Measurements from ENCODE around the gene ERICH6B. TPM values are rescaled to one million over a fixed set of nuclear protein-coding genes. Genes with fewer than 3 reads are reported as not detected.

Gene ERICH6B
- total RNA-seq, 1 experiment from 2014 or later, result not detected

DNA sequence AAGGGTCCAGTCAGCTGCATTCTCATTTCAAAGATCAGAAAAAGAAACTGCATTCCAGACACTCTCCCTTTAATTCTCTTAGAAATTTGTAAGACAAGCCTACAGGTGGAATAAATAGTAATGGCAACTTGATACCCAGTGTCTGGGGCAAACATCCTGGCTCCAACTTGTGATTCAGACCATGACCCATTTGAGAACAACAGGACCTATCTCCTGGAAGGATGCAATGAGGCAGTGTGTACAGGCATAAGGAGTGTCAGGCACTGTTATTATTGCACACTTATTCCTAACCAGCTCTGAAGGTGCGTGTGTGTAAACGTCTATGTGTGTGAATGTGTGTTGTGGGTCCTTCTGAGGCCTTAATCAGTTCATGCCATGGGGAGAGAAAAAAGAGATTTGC is 13.9 kb downstream of the ERICH6B start:
- ChIA-PET CTCF (interaction anchor here (1.1 kb wide), 1 partner anchor 57 kb away, joined by 3 read pairs; no protein-coding TSS in a partner anchor), POLR2A (no interaction called here)
- no peak for DNase-seq (ENCODE audit: unreplicated experiment)
- intact Hi-C loops (cut with micrococcal nuclease), result no loop called here
- H3K4me1 Mint-ChIP-seq (ENCODE audit: insufficient read depth, unreplicated experiment), result no peaks in the 10 kb centered on the region
- no peaks in the 10 kb centered on the region for H3K9me3 Mint-ChIP-seq (ENCODE audit: unreplicated experiment)
- TF ChIP-seq, protein P1, sequence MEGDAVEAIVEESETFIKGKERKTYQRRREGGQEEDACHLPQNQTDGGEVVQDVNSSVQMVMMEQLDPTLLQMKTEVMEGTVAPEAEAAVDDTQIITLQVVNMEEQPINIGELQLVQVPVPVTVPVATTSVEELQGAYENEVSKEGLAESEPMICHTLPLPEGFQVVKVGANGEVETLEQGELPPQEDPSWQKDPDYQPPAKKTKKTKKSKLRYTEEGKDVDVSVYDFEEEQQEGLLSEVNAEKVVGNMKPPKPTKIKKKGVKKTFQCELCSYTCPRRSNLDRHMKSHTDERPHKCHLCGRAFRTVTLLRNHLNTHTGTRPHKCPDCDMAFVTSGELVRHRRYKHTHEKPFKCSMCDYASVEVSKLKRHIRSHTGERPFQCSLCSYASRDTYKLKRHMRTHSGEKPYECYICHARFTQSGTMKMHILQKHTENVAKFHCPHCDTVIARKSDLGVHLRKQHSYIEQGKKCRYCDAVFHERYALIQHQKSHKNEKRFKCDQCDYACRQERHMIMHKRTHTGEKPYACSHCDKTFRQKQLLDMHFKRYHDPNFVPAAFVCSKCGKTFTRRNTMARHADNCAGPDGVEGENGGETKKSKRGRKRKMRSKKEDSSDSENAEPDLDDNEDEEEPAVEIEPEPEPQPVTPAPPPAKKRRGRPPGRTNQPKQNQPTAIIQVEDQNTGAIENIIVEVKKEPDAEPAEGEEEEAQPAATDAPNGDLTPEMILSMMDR (IDR thresholded peaks at IDR 0.05; ENCODE audit: unreplicated experiment), result no peak
- no peak overlapping the region for H3K27ac Mint-ChIP-seq (ENCODE audit: low read depth, unreplicated experiment)
- peaks cover 86% of the 10 kb centered on the region for H3K27me3 Mint-ChIP-seq (ENCODE audit: insufficient read depth, unreplicated experiment)
- no peaks in the 10 kb centered on the region for H3K36me3 Mint-ChIP-seq (ENCODE audit: insufficient read depth, unreplicated experiment)
- BruUV-seq (replicated peaks), result no TSS peak
- no peak overlapping the region for H3K4me3 Mint-ChIP-seq (ENCODE audit: unreplicated experiment)

DNA sequence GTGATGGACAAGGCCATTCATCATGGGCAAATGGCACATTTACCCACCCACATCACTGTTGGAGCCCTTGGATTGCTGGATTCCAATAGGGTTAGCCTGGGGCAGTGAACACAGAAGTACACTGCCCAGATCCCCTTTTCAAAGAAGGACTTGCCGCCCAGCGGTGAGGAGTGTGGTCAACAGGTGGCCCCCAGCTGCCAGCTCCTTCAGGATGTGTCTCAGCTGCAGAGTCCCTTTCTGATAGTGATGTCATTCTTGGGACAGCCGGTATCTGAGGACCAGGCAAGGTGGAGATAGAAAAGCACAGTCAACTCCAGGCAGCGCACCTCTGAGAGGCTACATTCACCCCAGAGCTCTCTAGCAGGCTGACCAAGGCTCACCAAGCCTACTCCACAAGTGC is 16.9 kb downstream of the ERICH6B start:
- Mint-ChIP-seq H3K4me1 (ENCODE audit: insufficient read depth, unreplicated experiment) (no peaks in the 10 kb centered on the region), H3K27me3 (ENCODE audit: insufficient read depth, unreplicated experiment) (peaks cover 71% of the 10 kb centered on the region), H3K4me3 (ENCODE audit: unreplicated experiment) (no peak overlapping the region), H3K27ac (ENCODE audit: low read depth, unreplicated experiment) (no peak overlapping the region), H3K36me3 (ENCODE audit: insufficient read depth, unreplicated experiment) (no peaks in the 10 kb centered on the region), H3K9me3 (ENCODE audit: unreplicated experiment) (no peaks in the 10 kb centered on the region)
- ChIA-PET POLR2A (no interaction called here), CTCF (interaction anchor here (0.6 kb wide), 1 partner anchor 124 kb away, joined by 4 read pairs; no protein-coding TSS in a partner anchor)
- no peak for DNase-seq (ENCODE audit: unreplicated experiment)
- no TSS peak for BruUV-seq (replicated peaks)
- TF ChIP-seq, protein P1 (IDR thresholded peaks at IDR 0.05; ENCODE audit: unreplicated experiment), result no peak
- intact Hi-C loops (cut with micrococcal nuclease), result no loop called here

DNA sequence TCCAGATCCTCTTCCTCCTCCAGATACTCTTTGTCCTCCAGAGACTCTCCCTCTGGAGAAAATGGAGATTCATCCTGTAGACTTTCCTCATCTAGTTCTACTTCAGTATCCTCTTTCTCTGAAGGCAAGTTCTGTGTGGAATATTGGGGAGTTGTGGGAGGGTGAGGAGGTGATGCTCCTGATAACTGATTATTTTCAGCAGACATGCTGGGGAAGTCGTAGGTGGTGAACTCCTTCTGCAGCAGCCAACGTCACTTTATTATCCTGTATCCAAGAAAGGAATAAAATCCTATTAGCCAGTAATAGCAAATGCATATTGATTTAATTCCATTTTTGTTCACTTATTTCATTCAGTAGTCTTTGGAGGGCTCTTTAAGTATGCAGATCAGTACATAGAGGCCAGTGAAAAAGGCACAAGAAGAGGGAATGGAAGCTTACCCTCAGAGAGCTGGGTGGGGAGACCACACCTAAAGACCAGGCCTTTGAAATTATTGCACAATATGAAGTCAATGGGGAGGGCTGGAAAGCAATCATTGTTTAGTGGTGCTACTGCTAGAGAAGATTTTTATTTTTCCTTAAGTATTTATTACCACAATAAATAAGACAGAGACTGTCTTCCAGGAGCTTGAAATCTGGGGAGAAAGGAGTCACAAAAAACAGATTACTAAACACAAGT is 18.6 kb downstream of the ERICH6B start:
- intact Hi-C loops (cut with micrococcal nuclease), result no loop called here
- Mint-ChIP-seq H3K36me3 (ENCODE audit: insufficient read depth, unreplicated experiment) (no peaks in the 10 kb centered on the region), H3K27me3 (ENCODE audit: insufficient read depth, unreplicated experiment) (peaks cover 60% of the 10 kb centered on the region), H3K9me3 (ENCODE audit: unreplicated experiment) (no peaks in the 10 kb centered on the region), H3K4me3 (ENCODE audit: unreplicated experiment) (no peak overlapping the region), H3K4me1 (ENCODE audit: insufficient read depth, unreplicated experiment) (no peaks in the 10 kb centered on the region), H3K27ac (ENCODE audit: low read depth, unreplicated experiment) (no peak overlapping the region)
- TF ChIP-seq, protein P1 (IDR thresholded peaks at IDR 0.05; ENCODE audit: unreplicated experiment), result no peak
- CTCF ChIA-PET, result no interaction called here
- POLR2A ChIA-PET, result no interaction called here
- DNase-seq (ENCODE audit: unreplicated experiment), result no peak
- BruUV-seq (replicated peaks), result no TSS peak

DNA sequence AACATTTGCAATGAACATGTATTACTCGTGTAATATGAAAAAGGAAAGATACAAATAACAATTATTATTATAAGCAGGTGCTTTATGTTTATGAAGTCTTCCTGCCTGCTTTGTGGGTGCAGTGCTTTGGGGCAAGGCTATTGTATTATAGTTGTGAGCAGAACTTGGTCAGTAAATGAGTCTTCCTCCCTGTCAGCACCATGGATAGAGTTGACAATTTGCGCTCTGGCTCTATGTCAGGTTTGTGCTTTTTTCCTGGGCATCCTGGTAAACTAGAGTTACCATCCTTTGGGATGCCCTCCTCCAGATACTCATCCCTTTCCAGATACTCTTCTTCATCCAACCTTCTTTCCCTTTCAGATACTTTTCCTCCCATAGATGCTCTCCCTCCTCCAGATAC is 19.6 kb downstream of the ERICH6B start:
- Mint-ChIP-seq H3K4me3 (ENCODE audit: unreplicated experiment) (no peak overlapping the region), H3K4me1 (ENCODE audit: insufficient read depth, unreplicated experiment) (no peaks in the 10 kb centered on the region), H3K36me3 (ENCODE audit: insufficient read depth, unreplicated experiment) (no peaks in the 10 kb centered on the region), H3K9me3 (ENCODE audit: unreplicated experiment) (no peaks in the 10 kb centered on the region), H3K27me3 (ENCODE audit: insufficient read depth, unreplicated experiment) (peaks cover 54% of the 10 kb centered on the region), H3K27ac (ENCODE audit: low read depth, unreplicated experiment) (no peak overlapping the region)
- BruUV-seq (replicated peaks), result no TSS peak
- POLR2A ChIA-PET, result no interaction called here
- DNase-seq (ENCODE audit: unreplicated experiment), result peak; percentile 9
- CTCF ChIA-PET, result no interaction called here
- TF ChIP-seq, protein P1 (IDR thresholded peaks at IDR 0.05; ENCODE audit: unreplicated experiment), result no peak
- intact Hi-C loops (cut with micrococcal nuclease), result no loop called here

Measured in MCF 10A (cell line).